Subcutaneous preadipocyte (primary cell): ENCODE results near the gene TMEM190. TPM values are rescaled to one million over a fixed set of nuclear protein-coding genes. Genes with fewer than 3 reads are reported as not detected.

ENCODE experiments used
- total RNA-seq: library from RNA; depleted of rRNA; stranded (reverse); fragments of >200 nt; gene quantifications from 2 replicates; pipeline ENCODE4 v1.2.3, GENCODE V29; 2012

TMEM190 gene
- not detected in 2 replicates for total RNA-seq

DNA sequence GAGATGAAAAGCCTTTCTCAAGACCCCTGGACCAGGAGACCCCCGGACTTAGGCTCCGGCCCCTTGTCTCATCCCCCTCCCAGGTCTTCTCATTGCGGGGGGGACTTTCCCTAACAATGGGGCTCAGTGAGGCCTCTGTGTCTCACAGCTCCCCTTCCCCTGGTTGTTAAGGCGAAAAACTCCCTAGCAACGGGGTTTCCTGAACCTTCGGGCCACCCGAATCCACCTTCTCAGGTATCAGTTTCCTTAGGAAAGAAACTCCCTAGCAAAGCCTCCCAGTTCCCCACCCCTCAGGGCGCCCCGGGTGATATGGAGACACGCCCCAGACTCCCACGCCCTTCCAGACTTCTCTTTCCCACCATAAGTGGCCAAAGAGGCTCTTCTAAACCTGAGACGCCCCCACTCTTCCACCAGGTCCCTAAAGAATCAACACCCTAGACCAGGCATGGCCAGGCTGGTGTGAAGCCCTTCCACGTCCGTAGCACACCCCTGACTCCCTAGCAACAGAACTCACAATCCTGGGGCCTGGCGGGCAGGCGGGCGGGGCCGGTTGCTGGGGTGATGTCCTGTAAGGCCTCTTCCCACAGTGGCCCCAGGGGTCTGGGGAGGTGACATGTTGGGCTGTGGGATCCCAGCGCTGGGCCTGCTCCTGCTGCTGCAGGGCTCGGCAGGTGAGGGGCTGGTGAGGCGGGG lies at the start of gene TMEM190:
Gene TMEM190, plus strand, starts transcription at position 586 of the 693 bp plus-strand sequence. Its CDS starts 28 bp downstream, at position 614.

DNA sequence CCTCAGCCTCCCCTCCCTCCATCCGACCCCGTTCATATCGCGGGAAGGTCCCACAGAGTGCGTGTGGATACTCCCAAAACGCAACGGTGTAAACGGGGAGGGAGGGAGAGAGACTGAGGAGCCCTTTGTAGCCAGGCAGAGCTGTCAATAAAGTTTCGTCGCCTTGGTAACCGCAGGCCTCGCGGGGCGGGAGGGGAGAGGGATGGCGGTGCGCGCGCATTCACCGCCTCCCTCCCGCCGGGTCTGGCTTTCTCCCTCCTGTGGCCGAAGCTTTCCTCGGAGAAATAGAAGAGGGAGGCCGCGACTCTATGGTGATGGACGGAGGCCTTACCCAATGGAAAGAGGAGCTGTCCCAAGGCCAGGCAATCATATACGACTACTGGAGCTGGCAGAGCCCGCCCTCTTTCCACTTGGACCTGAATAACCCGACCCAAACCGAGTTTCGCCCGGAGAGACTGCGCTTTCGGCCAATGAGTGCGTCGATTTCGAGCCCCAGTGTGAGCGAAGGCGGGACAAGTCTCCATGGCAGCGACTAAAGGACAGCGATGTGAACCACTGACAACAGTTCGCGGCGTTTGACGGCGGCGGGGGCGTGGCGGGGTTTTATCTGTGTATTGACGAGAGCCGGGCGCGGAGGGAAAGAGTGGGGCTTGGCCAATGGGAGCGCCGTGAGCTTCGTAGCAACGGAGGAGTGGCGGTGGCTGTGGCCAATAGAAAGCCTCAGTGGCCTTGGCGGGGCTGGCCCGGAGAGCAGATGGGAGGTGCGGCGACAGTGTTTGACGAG lies 37.3 kb upstream of the TMEM190 start, which contains the start of gene KMT5C:
Gene KMT5C, plus strand, starts transcription at position 772 of the 784 bp plus-strand sequence. CDS start 2,061 bp downstream, outside the sequence.

DNA sequence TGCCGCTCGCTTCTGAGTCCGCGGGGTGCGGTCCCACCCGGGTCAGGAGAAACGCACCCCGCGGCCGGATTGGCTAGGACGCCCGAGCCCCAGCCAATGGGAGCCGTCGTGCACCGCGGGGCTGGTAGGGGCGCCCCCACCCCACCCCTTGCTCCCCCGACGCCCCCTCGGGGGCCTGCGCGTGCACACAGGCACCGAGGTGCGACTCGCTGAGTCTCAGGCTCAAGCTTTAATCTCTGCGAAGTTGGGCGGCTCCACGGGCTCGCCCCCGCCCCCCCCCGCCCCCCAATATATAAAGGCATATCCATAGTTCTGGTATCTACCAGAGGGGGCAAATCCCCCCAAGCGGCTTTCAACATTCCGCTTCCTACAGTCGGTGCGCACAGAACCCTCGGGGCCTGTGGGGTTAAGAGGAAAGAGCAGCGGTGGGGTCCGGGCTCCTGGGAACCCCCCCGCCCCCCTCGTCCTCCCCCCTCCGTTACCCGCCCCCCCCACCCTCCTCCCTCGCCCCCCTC lies 21.9 kb upstream of the TMEM190 start, which contains the start of gene COX6B2:
Gene COX6B2, minus strand, starts transcription at position 22 of the 515 bp plus-strand sequence. CDS start 198 bp downstream, outside the sequence.

DNA sequence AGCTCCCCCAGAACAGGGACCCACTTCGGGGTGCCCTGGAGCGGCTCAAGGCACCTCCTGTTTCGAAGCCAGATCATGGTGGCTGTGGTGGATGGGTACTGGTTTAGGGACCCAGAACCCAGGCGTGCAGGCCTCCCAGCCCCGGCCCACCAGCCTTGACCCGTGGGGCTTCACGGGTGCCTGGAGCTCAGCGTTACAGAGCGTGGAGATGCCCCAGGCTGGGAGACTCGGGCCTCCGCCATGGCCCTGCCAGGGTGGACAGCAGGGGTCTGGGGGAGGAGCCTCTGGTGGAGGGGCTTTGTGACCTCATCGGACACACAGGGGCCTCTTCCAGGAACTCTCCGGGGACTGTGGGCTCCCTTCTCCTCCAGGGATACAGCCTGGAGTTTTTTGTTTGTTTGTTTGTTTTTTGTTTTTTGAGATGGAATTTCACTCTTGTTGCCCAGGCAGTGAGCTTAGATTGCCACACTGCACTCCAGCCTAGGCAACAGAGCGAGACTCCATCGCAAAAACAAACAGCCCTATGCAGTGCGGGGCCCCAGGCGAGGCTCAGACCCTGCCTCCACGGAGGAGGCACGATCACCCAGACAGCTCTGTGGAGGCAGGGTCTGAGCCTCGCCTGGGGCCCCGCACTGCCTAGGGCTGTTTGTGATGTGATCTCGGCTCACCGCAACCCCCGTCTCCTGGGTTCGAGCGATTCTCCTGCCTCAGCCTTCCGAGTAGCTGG lies 13.5 kb upstream of the TMEM190 start, which contains the start of gene GARIN5B:
Gene GARIN5B, minus strand, starts transcription at position 271 of the 727 bp plus-strand sequence. Its CDS starts 194 bp downstream, at position 77.

DNA sequence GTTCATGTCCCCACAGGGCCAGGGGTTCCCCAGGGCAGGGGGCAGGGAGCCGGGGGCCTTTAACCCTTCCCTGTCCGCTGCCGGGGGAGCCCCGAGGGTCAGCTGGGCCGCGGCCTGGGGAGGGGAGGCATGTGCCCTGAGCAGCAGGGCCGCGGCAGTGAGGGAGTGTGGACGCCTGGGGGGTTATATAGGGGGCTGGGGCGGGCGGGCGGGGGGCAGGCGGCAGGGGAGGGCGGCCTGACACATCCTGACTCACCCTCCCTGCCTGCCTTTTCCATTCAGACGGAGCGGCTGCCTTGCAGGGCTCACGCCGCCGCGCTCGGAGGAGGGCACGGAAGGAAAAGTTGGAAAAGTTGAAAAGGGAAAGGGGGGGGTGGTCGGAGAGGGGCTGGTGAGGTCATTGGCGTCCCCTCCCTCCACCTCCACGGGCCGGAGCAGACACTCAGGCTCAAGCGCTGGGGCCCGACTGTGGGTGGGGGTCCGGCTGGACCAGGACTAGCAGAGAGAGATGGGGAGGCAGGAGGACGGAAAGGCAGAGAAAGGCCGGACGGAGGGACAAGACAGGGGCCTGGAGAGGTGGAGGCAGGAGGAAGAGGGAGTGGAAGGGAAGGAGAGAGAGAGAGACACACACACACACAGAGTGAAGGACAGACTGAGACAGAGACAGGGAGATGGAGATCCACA lies 6.2 kb upstream of the TMEM190 start, which contains the start of gene IL11:
Gene IL11, minus strand, starts transcription at position 159 of the 684 bp plus-strand sequence. Its CDS starts 153 bp downstream, at position 6.

DNA sequence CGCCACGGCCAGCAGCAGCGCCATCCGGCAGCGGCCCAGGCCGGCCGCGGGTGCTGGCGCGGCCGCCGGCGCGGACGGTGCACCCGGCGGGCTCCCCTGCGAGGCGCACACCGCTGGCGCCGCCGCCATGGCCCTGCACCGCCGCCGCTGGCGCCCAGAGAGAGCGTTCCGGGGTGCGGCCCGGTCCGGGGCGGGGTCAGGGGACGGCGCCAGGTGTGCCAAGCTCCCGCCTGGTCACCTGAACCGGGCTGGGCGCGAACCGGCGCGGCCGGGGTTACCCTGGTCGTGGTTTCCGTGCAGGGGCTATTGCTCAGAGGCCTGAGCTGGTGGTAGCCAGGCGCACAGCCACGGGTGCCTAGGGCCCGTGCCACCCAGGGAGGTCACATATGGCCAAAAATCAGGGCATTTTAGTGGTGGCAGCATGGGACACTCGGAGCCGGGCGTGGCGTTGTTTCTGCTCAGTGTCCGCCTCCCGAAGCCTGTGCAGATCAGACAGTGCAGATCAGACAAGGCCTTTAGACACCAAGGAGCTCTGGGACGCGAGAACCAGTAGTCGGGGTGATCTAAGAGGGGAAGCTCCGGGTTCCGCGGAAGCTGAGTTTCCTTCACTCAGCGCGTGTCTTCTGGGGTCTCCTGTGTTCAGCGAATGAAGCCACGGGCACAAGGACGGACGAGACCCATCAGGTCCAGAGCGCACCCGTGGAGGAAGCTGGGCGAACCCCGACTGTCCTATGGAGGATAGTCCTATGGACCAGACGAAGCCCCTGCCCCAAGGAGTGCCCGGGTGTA lies 7.7 kb downstream of the TMEM190 start, which contains the start of gene TMEM238:
Gene TMEM238, minus strand, starts transcription at position 162 of the 789 bp plus-strand sequence. Its CDS starts 33 bp downstream, at position 129.

DNA sequence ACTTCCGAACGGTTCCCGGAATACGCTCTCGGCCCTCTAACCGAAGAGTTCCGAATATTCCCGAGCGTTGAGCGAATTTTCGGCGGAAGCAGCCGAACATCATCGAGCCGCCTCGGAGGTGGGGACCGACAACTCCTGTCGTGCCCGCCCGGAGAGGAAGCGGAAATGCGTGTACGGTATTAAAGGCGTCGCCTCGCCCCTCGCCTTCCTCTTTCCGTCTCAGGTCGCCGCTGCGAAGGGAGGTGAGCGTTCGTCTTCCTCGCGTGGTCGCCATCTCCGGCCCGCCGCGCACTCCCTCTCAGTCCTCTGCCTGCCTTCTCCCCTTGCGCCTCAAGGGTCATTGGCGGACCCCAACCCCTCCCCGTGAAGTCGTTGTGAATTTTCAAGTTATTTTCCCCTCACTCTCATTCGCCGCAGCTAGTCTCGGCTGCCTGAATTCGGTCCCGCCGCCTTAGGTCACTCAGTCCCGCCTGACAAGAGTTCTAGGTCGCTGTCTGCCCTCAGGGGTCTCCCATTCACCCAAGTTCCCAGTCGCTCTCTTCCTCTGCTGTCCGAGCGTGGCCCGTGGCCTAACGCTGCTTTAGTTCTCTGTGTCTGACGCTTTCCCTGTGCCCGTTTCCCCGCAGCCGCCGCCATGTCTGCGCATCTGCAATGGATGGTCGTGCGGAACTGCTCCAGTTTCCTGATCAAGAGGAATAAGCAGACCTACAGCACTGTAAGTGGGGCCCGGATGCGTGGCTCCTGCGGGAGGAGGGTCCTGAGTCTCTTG lies 9.3 kb downstream of the TMEM190 start, which contains the start of gene RPL28:
Gene RPL28, plus strand, starts transcription at position 209 of the 769 bp plus-strand sequence. Its CDS starts 426 bp downstream, at position 635.

DNA sequence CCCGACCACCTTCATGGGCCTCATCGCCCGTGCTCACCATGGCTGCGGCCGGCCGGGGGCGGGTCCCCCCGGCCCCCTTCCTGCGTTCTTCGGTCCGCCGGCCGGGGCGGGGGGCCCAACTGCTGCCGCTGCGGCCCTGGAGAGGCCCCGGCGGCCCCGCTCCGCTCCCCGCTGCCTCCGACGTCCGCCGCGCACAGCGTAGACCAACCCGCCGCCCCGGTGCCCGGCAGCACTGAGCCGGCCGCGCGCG lies 30.8 kb downstream of the TMEM190 start, which contains the start of gene UBE2S:
Gene UBE2S, minus strand, starts transcription at position 239 of the 250 bp plus-strand sequence. Its CDS starts 199 bp downstream, at position 40.

Other genes starting within 250 kb of the TMEM190 start
- 0.73 and 2.9 TPM in 2 replicates for gene TNNT1, start 227.6 kb upstream of the TMEM190 start, total RNA-seq
- gene TNNI3, start 219.1 kb upstream of the TMEM190 start, total RNA-seq, result 0.37 TPM in 1 of 2 replicates, not detected in the other
- gene DNAAF3, start 210.2 kb upstream of the TMEM190 start, total RNA-seq, result 0.59 and 1.5 TPM in 2 replicates
- 0.39 and 1.1 TPM in 2 replicates for gene SYT5, start 196.5 kb upstream of the TMEM190 start, total RNA-seq
- 5.3 and 11.4 TPM in 2 replicates for gene PTPRH, start 167.3 kb upstream of the TMEM190 start, total RNA-seq
- 0.73 and 2.3 TPM in 2 replicates for gene TMEM86B, start 148.1 kb upstream of the TMEM190 start, total RNA-seq
- 32.3 and 44.8 TPM in 2 replicates for gene PPP6R1, start 117.8 kb upstream of the TMEM190 start, total RNA-seq
- 36.6 and 38.9 TPM in 2 replicates for gene HSPBP1, start 96.7 kb upstream of the TMEM190 start, total RNA-seq
- gene BRSK1, start 92.8 kb upstream of the TMEM190 start, total RNA-seq, result 0.59 and 1.8 TPM in 2 replicates
- gene TMEM150B, start 51.5 kb upstream of the TMEM190 start, total RNA-seq, result not detected in 2 replicates
- gene KMT5C, start 37.0 kb upstream of the TMEM190 start, total RNA-seq, result 6.6 and 7.6 TPM in 2 replicates
- not detected in 2 replicates for gene COX6B2, start 22.1 kb upstream of the TMEM190 start, total RNA-seq
- gene GARIN5B, start 13.6 kb upstream of the TMEM190 start, total RNA-seq, result not detected in 2 replicates
- gene IL11, start 6.4 kb upstream of the TMEM190 start, total RNA-seq, result 0.37 and 1.6 TPM in 2 replicates
- gene TMEM238, start 7.5 kb downstream of the TMEM190 start, total RNA-seq, result not detected in 2 replicates
- 171 and 427 TPM in 2 replicates for gene RPL28, start 9.1 kb downstream of the TMEM190 start, total RNA-seq
- 72.0 and 185 TPM in 2 replicates for gene UBE2S, start 31.0 kb downstream of the TMEM190 start, total RNA-seq
- gene SHISA7, start 66.5 kb downstream of the TMEM190 start, total RNA-seq, result not detected in 2 replicates
- 83.0 and 83.9 TPM in 2 replicates for gene ISOC2, start 84.8 kb downstream of the TMEM190 start, total RNA-seq
- not detected in 2 replicates for gene C19orf85, start 87.9 kb downstream of the TMEM190 start, total RNA-seq
- 2.6 and 2.7 TPM in 2 replicates for gene ZNF628, start 99.8 kb downstream of the TMEM190 start, total RNA-seq
- gene NAT14, start 108.4 kb downstream of the TMEM190 start, total RNA-seq, result 9.9 and 10.0 TPM in 2 replicates
- gene SSC5D, start 111.6 kb downstream of the TMEM190 start, total RNA-seq, result 9.2 and 14.7 TPM in 2 replicates
- gene SBK2, start 160.3 kb downstream of the TMEM190 start, total RNA-seq, result not detected in 2 replicates
- gene SBK3, start 168.7 kb downstream of the TMEM190 start, total RNA-seq, result 0.37 TPM in 1 of 2 replicates, not detected in the other
- gene ZNF579, start 204.0 kb downstream of the TMEM190 start, total RNA-seq, result 4.3 and 4.4 TPM in 2 replicates
- 4.0 and 4.3 TPM in 2 replicates for gene FIZ1, start 222.7 kb downstream of the TMEM190 start, total RNA-seq
- 11.9 and 12.5 TPM in 2 replicates for gene ZNF524, start 223.5 kb downstream of the TMEM190 start, total RNA-seq
- 1.1 and 1.6 TPM in 2 replicates for gene ZNF865, start 228.8 kb downstream of the TMEM190 start, total RNA-seq
- 3.1 and 3.7 TPM in 2 replicates for gene ZNF784, start 247.7 kb downstream of the TMEM190 start, total RNA-seq